ENCODE results near the gene MAN1A1. TPM values are rescaled to one million over a fixed set of nuclear protein-coding genes. Genes with fewer than 3 reads are reported as not detected.

The MAN1A1 gene
- total and polyA plus RNA-seq, 2 of the 8 experiments (the other 6 are each of a cell fraction or from before 2014, with no cell fraction given) = 1.8 to 5.4 TPM

- no peak overlapping the region for H3K23ac ChIP-seq (ENCODE audit: insufficient read length)
- no peak overlapping the region for H4K5ac ChIP-seq (ENCODE audit: insufficient read length, low read depth, low read length)
- POLR2A ChIA-PET (ENCODE audit: partially characterized antibody) = no interaction called here
- WGBS, 2 experiments (ENCODE audit: extremely low coverage in 1 of 2, insufficient coverage in 1 of 2, insufficient read length in 1 of 2, insufficient replicate concordance in 2 of 2, low coverage in 1 of 2, low lambda C conversion rate in 2 of 2, missing lambda C conversion rate in 1 of 2) = 91% methylated on average over 1 of the region's 1 CpG; no CpG with 5 or more reads in 1 of the 2 experiments
- FAIRE-seq (no peak), DNase-seq (ENCODE audit: low read depth in 1 of 2, low spot score in 2 of 2) (no peak)
- H3K4me3 ChIP-seq (ENCODE audit: extremely low read depth in 1 of 4, insufficient read depth in 2 of 4, low read depth in 3 of 4, low read length in 4 of 4) = no peak overlapping the region
- no peak overlapping the region for H2BK12ac ChIP-seq (ENCODE audit: low read depth, low read length)
- no peaks in the 10 kb centered on the region for H3K79me2 ChIP-seq (ENCODE audit: control insufficient read depth in 1 of 2, insufficient read depth in 2 of 2, low read length in 2 of 2)
- no peak overlapping the region for H2AFZ ChIP-seq (ENCODE audit: low read length)
- no peaks in the 10 kb centered on the region; a peak in 1 of 8 replicates for H3K36me3 ChIP-seq (ENCODE audit: control insufficient read depth in 2 of 4, insufficient read depth in 4 of 4, low read length in 3 of 4)
- no peaks in the 10 kb centered on the region for H3K27me3 ChIP-seq (replicated peaks in 1 of 4; ENCODE audit: control insufficient read depth in 3 of 4, extremely low read depth in 1 of 4, insufficient read depth in 3 of 4, low read length in 3 of 4)
- H4K91ac ChIP-seq (replicated peaks; ENCODE audit: insufficient read length, low read length) = no peak overlapping the region
- no peak overlapping the region for H3K18ac ChIP-seq (ENCODE audit: extremely low read depth, low read length)
- no peaks in the 10 kb centered on the region for H3K79me1 ChIP-seq (ENCODE audit: low read depth, low read length)
- H3K9ac ChIP-seq (replicated peaks in 1 of 4; ENCODE audit: extremely low read depth in 1 of 4, low read depth in 3 of 4, low read length in 3 of 4) = no peak overlapping the region
- H4K8ac ChIP-seq (ENCODE audit: extremely low read depth, insufficient read depth, low read length) = no peak overlapping the region
- H3K4me2 ChIP-seq (ENCODE audit: insufficient read depth in 1 of 2, low read depth in 2 of 2, low read length in 2 of 2) = no peak overlapping the region
- H4K20me1 ChIP-seq (replicated peaks in 1 of 2; ENCODE audit: control insufficient read depth in 1 of 2, insufficient read depth in 2 of 2, low read length in 2 of 2) = no peaks in the 10 kb centered on the region
- no peak overlapping the region for H2AK5ac ChIP-seq (ENCODE audit: low read depth, low read length)
- H3K4ac ChIP-seq (replicated peaks; ENCODE audit: insufficient read length, low read depth, low read length) = no peak overlapping the region
- no peaks in the 10 kb centered on the region for H3K23me2 ChIP-seq (ENCODE audit: low read depth, low read length)
- H3K27ac ChIP-seq (ENCODE audit: low read depth, low read length) = no peak overlapping the region
- no peak overlapping the region for H2BK5ac ChIP-seq (ENCODE audit: low read depth, low read length)
- no peak overlapping the region for H3K56ac ChIP-seq (replicated peaks; ENCODE audit: insufficient read length, low read depth, low read length)
- no peak overlapping the region for H2BK120ac ChIP-seq (replicated peaks; ENCODE audit: low read depth, low read length)
- H3K9me3 ChIP-seq (ENCODE audit: insufficient read depth in 2 of 2, low read depth in 1 of 2, low read length in 1 of 2) = no peaks in the 10 kb centered on the region
- H3K4me1 ChIP-seq (replicated peaks in 1 of 4; ENCODE audit: control insufficient read depth in 3 of 4, insufficient read depth in 4 of 4, low read length in 3 of 4) = peaks cover 0 to 3% (median 0%) of the 10 kb centered on the region in 4 experiments; a peak in 3 of 7 replicates
- no peak overlapping the region for H3K14ac ChIP-seq (ENCODE audit: insufficient read length)
- H2BK20ac ChIP-seq (ENCODE audit: low read length) = no peak overlapping the region
- no peak overlapping the region for H2BK15ac ChIP-seq (ENCODE audit: low read length)
- CTCF ChIA-PET (ENCODE audit: partially characterized antibody) = interaction anchor here (0.5 to 1.4 kb wide), 5 partner anchors 10 to 202 kb away, joined by 3 to 4 read pairs (median 3); no protein-coding TSS in a partner anchor
- TF ChIP-seq CTBP2 (IDR thresholded peaks at IDR 0.05; ENCODE audit: borderline replicate concordance, insufficient read depth, insufficient read length, low read length) = no peak
- no peak for TF ChIP-seq HDAC6 (IDR thresholded peaks at IDR 0.05; ENCODE audit: low read depth, low read length)
- TF ChIP-seq SP1 (IDR thresholded peaks at IDR 0.05; ENCODE audit: low read depth, low read length) = no peak
- no peak for TF ChIP-seq RFX5 (IDR thresholded peaks at IDR 0.05; ENCODE audit: borderline replicate concordance, low read depth, low read length)
- no peak for TF ChIP-seq TAF7 (optimal IDR thresholded peaks at IDR 0.05; ENCODE audit: borderline replicate concordance, low read depth, low read length)
- no peak for TF ChIP-seq NANOG (IDR thresholded peaks at IDR 0.05; ENCODE audit: insufficient read depth, low read depth, low read length, poor library complexity, severe bottlenecking)
- no peak for TF ChIP-seq KDM5A (IDR thresholded peaks at IDR 0.05; ENCODE audit: low read length)
- TF ChIP-seq SRF (IDR thresholded peaks at IDR 0.05; ENCODE audit: low read depth, low read length) = no peak
- TF ChIP-seq TAF1 (IDR thresholded peaks at IDR 0.05; ENCODE audit: low read depth, low read length) = no peak
- no peak for TF ChIP-seq TBP (IDR thresholded peaks at IDR 0.05; ENCODE audit: low read depth, low read length)
- TF ChIP-seq CBX5 (IDR thresholded peaks at IDR 0.05; ENCODE audit: low read depth, low read length) = no peak
- TF ChIP-seq BACH1 (IDR thresholded peaks at IDR 0.05; ENCODE audit: low read length) = no peak
- TF ChIP-seq TEAD4 (IDR thresholded peaks at IDR 0.05; ENCODE audit: low read depth, low read length) = no peak
- no peak for TF ChIP-seq GTF2F1 (IDR thresholded peaks at IDR 0.05; ENCODE audit: borderline replicate concordance, low read depth, low read length)
- TF ChIP-seq POLR2A (IDR thresholded peaks at IDR 0.05; ENCODE audit: control extremely low read depth in 1 of 2, low read depth in 2 of 2, low read length in 2 of 2) = no peak
- TF ChIP-seq YY1 (IDR thresholded peaks at IDR 0.05; ENCODE audit: low read depth, low read length) = no peak
- TF ChIP-seq CREB1 (IDR thresholded peaks at IDR 0.05) = no peak
These were observed 48.1 kb downstream of the MAN1A1 start for GRCh38 chr6:119301429-119301828.
